ENCODE results near the gene KIF12. TPM values are rescaled to one million over a fixed set of nuclear protein-coding genes. Genes with fewer than 3 reads are reported as not detected.

Gene KIF12
- total RNA-seq, 1 donor from 2014 or later: not detected

DNA sequence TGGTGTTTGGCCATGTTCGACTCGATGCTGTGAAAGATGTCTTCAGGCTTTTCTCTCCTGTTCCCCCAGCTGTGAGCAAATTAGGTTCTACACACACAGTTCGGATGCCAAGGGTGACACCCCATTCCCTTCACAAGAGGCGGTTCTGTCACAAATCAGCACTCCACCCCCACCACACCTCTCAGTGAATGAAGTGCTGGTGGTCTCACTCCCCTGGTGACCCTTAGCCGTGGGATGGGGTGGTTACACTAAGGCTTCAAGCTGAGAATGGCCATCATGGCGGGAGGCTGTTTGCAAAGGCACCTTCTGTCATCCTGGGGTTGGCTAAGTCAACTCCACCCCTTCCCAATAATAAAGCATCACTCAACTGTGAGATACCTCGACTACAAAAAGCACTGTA lies 47.4 kb downstream of the KIF12 start:
- H3K27ac ChIP-seq (replicated peaks): no peak overlapping the region
- H3K4me3 ChIP-seq: no peak overlapping the region
- intact Hi-C loops (cut with micrococcal nuclease): no loop called here
- peaks cover 23% of the 10 kb centered on the region for H3K36me3 ChIP-seq
- H3K4me1 ChIP-seq: no peaks in the 10 kb centered on the region
- no peak for TF ChIP-seq CTCF (IDR thresholded peaks at IDR 0.05; ENCODE audit: borderline replicate concordance)
- DNase-seq: no peak
- H3K9me3 ChIP-seq (replicated peaks): no peaks in the 10 kb centered on the region
- H3K27me3 ChIP-seq (ENCODE audit: low read depth): no peaks in the 10 kb centered on the region

GRCh38 chr9:114051281-114051680 lies 47.8 kb downstream of the KIF12 start:
- peaks cover 23% of the 10 kb centered on the region for H3K36me3 ChIP-seq
- H3K4me1 ChIP-seq: no peaks in the 10 kb centered on the region
- intact Hi-C loops (cut with micrococcal nuclease): no loop called here
- TF ChIP-seq CTCF (IDR thresholded peaks at IDR 0.05; ENCODE audit: borderline replicate concordance): no peak
- H3K9me3 ChIP-seq (replicated peaks): no peaks in the 10 kb centered on the region
- no peaks in the 10 kb centered on the region for H3K27me3 ChIP-seq (ENCODE audit: low read depth)
- H3K27ac ChIP-seq (replicated peaks): no peak overlapping the region
- H3K4me3 ChIP-seq: no peak overlapping the region
- DNase-seq: no peak

GRCh38 chr9:114050646-114051045 lies 48.4 kb downstream of the KIF12 start:
- no peak overlapping the region for H3K27ac ChIP-seq (replicated peaks)
- intact Hi-C loops (cut with micrococcal nuclease): no loop called here
- peaks cover 28% of the 10 kb centered on the region for H3K36me3 ChIP-seq
- TF ChIP-seq CTCF (IDR thresholded peaks at IDR 0.05; ENCODE audit: borderline replicate concordance): no peak
- no peaks in the 10 kb centered on the region for H3K27me3 ChIP-seq (ENCODE audit: low read depth)
- H3K9me3 ChIP-seq (replicated peaks): no peaks in the 10 kb centered on the region
- DNase-seq: no peak
- H3K4me1 ChIP-seq: no peaks in the 10 kb centered on the region
- no peak overlapping the region for H3K4me3 ChIP-seq

DNA sequence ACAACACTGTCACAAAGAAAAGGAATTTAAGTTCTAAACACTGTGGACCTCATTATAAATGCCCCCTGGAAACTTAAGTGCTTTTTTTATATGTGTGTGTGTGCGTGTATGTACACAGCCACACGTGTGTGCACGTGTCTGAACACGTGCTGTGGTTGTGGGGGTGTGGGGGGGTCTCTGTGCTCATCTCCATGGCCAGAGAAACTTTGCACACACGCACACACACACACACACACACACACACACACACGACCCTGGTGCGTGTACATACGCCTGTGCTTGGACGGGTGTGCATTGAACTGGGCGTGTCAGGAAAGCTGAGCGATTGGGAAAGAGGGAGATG lies 48.9 kb downstream of the KIF12 start:
- peaks cover 4% of the 10 kb centered on the region for H3K9me3 ChIP-seq (replicated peaks)
- intact Hi-C loops (cut with micrococcal nuclease): no loop called here
- no peaks in the 10 kb centered on the region for H3K4me1 ChIP-seq
- H3K27me3 ChIP-seq (ENCODE audit: low read depth): no peaks in the 10 kb centered on the region
- no peak for TF ChIP-seq CTCF (IDR thresholded peaks at IDR 0.05; ENCODE audit: borderline replicate concordance)
- no peak overlapping the region for H3K27ac ChIP-seq (replicated peaks)
- no peak overlapping the region for H3K4me3 ChIP-seq
- DNase-seq: no peak
- peaks cover 32% of the 10 kb centered on the region for H3K36me3 ChIP-seq

DNA sequence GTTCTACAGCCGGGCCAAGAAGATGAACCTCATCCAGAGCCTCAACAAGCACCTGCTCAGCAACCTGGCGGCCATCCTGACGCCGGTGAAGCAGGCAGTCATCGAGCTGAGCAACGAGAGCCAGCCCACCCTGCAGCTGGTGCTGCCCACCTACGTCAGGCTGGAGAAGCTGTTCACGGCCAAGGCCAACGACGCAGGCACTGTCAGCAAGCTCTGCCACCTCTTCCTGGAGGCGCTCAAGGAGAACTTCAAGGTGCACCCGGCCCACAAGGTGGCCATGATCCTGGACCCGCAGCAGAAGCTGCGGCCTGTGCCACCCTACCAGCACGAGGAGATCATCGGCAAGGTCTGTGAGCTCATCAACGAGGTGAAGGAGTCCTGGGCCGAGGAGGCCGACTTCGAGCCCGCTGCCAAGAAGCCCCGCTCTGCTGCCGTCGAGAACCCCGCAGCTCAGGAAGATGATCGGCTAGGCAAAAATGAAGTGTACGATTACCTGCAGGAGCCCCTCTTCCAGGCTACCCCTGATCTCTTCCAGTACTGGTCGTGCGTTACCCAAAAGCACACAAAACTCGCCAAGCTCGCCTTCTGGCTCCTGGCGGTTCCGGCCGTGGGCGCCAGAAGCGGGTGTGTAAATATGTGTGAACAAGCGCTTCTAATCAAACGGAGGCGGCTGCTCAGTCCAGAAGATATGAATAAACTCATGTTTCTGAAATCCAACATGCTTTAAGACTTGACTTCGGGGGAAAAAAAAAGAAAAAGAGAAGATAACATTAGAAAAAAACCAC lies 49.5 kb downstream of the KIF12 start:
- no peak for TF ChIP-seq CTCF (IDR thresholded peaks at IDR 0.05; ENCODE audit: borderline replicate concordance)
- H3K9me3 ChIP-seq (replicated peaks): peaks cover 9% of the 10 kb centered on the region
- DNase-seq: no peak
- H3K4me1 ChIP-seq: no peaks in the 10 kb centered on the region
- H3K4me3 ChIP-seq: no peak overlapping the region
- no peaks in the 10 kb centered on the region for H3K27me3 ChIP-seq (ENCODE audit: low read depth)
- peaks cover 32% of the 10 kb centered on the region for H3K36me3 ChIP-seq
- intact Hi-C loops (cut with micrococcal nuclease): no loop called here
- H3K27ac ChIP-seq (replicated peaks): no peak overlapping the region
